Loucy (cell line): Measurements from ENCODE around the gene TMEM201.

Source experiments
- CTCF ChIP-seq: fragments of 200-600 bp; sonication (generic); conservative IDR thresholded peaks from 2 replicates; pipeline ENCODE4 v1.5.1; 2014; ENCODE audit warnings: mild to moderate bottlenecking, antibody characterized with exemption, low read length
- EZH2phosphoT487 ChIP-seq: fragments of 200-600 bp; IDR thresholded peaks from 2 replicates; pipeline ENCODE4 v1.6.1; 2018; ENCODE audit warnings: antibody characterized with exemption, mild to moderate bottlenecking, moderate library complexity, borderline replicate concordance

- no peak for TF ChIP-seq CTCF
- no peak for TF ChIP-seq EZH2phosphoT487
Observed at GRCh38 chr1:9593147-9593491, 4.4 kb downstream of the TMEM201 start.
